SIG-M5 treated with dmso at 0.1 percent for 504 hours (cell line): ENCODE data around the gene ATP13A2.
A peak's percentile ranks its signal among the peaks of the same experiment; 100 is the strongest.

Source experiments
- DNase-seq: peaks from one replicate; lab custom pipeline; 2025; ENCODE audit not compliant: unreplicated experiment; lab: John Stamatoyannopoulos, UW

The ATP13A2 gene

GRCh38 chr1:17011439-17012307 is at the start of gene ATP13A2:
ATP13A2 (minus strand) TSS chr1:17011928; CDS start chr1:17011738, 190 bp downstream.
- DNase-seq, result peak; percentile 48

- peak; percentile 20 for DNase-seq
Measured at GRCh38 chr1:17061486-17061885, 49.8 kb upstream of the ATP13A2 start.

GRCh38 chr1:17060306-17060749 is 48.6 kb upstream of the ATP13A2 start:
- peak; percentile 85 for DNase-seq

- DNase-seq, result peak; percentile 82
Measured at GRCh38 chr1:17059391-17060305, 47.9 kb upstream of the ATP13A2 start.

GRCh38 chr1:17056551-17056950 is 44.8 kb upstream of the ATP13A2 start:
- DNase-seq, result no peak

- no peak for DNase-seq
Measured at GRCh38 chr1:17055801-17056200, 44.1 kb upstream of the ATP13A2 start.

GRCh38 chr1:17053685-17054410 is 42.1 kb upstream of the ATP13A2 start, which contains the start of gene SDHB:
SDHB (minus strand) TSS chr1:17054032; CDS start chr1:17054019, 13 bp downstream.
- peak; percentile 89 for DNase-seq

- DNase-seq, result no peak
Measured at GRCh38 chr1:17053086-17053684, 41.5 kb upstream of the ATP13A2 start.

GRCh38 chr1:17052641-17053040 is 40.9 kb upstream of the ATP13A2 start:
- peak; percentile 18 for DNase-seq

GRCh38 chr1:17052038-17052437 is 40.3 kb upstream of the ATP13A2 start:
- DNase-seq, result no peak

GRCh38 chr1:17047924-17048323 is 36.2 kb upstream of the ATP13A2 start:
- DNase-seq, result no peak

- DNase-seq, result no peak
Measured at GRCh38 chr1:17046334-17046657, 34.6 kb upstream of the ATP13A2 start.

- DNase-seq, result peak; percentile 39
Measured at GRCh38 chr1:17045634-17046333, 34.1 kb upstream of the ATP13A2 start.

GRCh38 chr1:17045150-17045549 is 33.4 kb upstream of the ATP13A2 start:
- no peak for DNase-seq

GRCh38 chr1:17043676-17044075 is 31.9 kb upstream of the ATP13A2 start:
- DNase-seq, result no peak

GRCh38 chr1:17040135-17040534 is 28.4 kb upstream of the ATP13A2 start:
- DNase-seq, result no peak

GRCh38 chr1:17039522-17039921 is 27.8 kb upstream of the ATP13A2 start:
- no peak for DNase-seq

- no peak for DNase-seq
Measured at GRCh38 chr1:17033481-17033880, 21.8 kb upstream of the ATP13A2 start.

GRCh38 chr1:17032741-17033140 is 21.0 kb upstream of the ATP13A2 start:
- DNase-seq, result no peak

GRCh38 chr1:17031436-17031835 is 19.7 kb upstream of the ATP13A2 start:
- DNase-seq, result no peak
